HG03442 (cell line): ENCODE results near the gene SHANK1.

Experiments used
- ATAC-seq: cut with Tn5 transposase; IDR thresholded peaks from one replicate; pipeline ENCODE4 v1.9.1; 2021; ENCODE audit warnings: mild to moderate bottlenecking, moderate library complexity; ENCODE audit not compliant: unreplicated experiment

Gene SHANK1

GRCh38 chr19:50662651-50663481, 56.7 kb downstream of the SHANK1 start:
- no peak for ATAC-seq

GRCh38 chr19:50661766-50662650, 57.6 kb downstream of the SHANK1 start:
- ATAC-seq = no peak

- no peak for ATAC-seq
Measured at GRCh38 chr19:50661023-50661422, 58.6 kb downstream of the SHANK1 start.

- no peak for ATAC-seq
Measured at GRCh38 chr19:50660088-50660366, 59.6 kb downstream of the SHANK1 start.

- ATAC-seq = no peak
Measured at GRCh38 chr19:50659318-50660087, 60.1 kb downstream of the SHANK1 start.

GRCh38 chr19:50658441-50659317, 60.9 kb downstream of the SHANK1 start:
- ATAC-seq = no peak

- peak; percentile 72 for ATAC-seq
Measured at GRCh38 chr19:50657712-50658440, 61.7 kb downstream of the SHANK1 start.

- no peak for ATAC-seq
Measured at GRCh38 chr19:50657222-50657669, 62.4 kb downstream of the SHANK1 start.

GRCh38 chr19:50654882-50655281, 64.7 kb downstream of the SHANK1 start:
- ATAC-seq = no peak

- no peak for ATAC-seq
Measured at GRCh38 chr19:50652722-50653121, 66.9 kb downstream of the SHANK1 start.

- no peak for ATAC-seq
Measured at GRCh38 chr19:50651174-50651573, 68.4 kb downstream of the SHANK1 start.

GRCh38 chr19:50649433-50650391, 69.9 kb downstream of the SHANK1 start, which contains the start of gene C19orf81:
TSS of gene C19orf81 (plus strand) at chr19:50649445. CDS start at chr19:50649445, 0 bp downstream.
- no peak for ATAC-seq

GRCh38 chr19:50648659-50649058, 70.9 kb downstream of the SHANK1 start:
- ATAC-seq = no peak

GRCh38 chr19:50647879-50648615, 71.6 kb downstream of the SHANK1 start:
- ATAC-seq = no peak

- no peak for ATAC-seq
Measured at GRCh38 chr19:50646074-50646807, 73.4 kb downstream of the SHANK1 start.

- no peak for ATAC-seq
Measured at GRCh38 chr19:50645107-50645506, 74.5 kb downstream of the SHANK1 start.

- ATAC-seq = no peak
Measured at GRCh38 chr19:50644315-50644915, 75.2 kb downstream of the SHANK1 start.
